HEK293 (cell line): ENCODE measurements around the gene ZSCAN30.
A peak's percentile ranks its signal among the peaks of the same experiment; 100 is the strongest.

Experiments
- BCL11B ChIP-seq: fragments of 450-650 bp; formaldehyde crosslinking; IDR thresholded peaks from 2 replicates; pipeline ENCODE4 v1.5.1; 2016; ENCODE audit warnings: low read depth, missing biosample characterization, missing genetic modification characterization
- EGR2 ChIP-seq: fragments of 450-650 bp; formaldehyde crosslinking; IDR thresholded peaks from 2 replicates; pipeline ENCODE4 v1.5.1; 2016; ENCODE audit warnings: low read depth, missing biosample characterization, missing genetic modification characterization
- ELK4 ChIP-seq: IDR thresholded peaks from 2 replicates; pipeline ENCODE4 v1.6.1; 2011; ENCODE audit warnings: mild to moderate bottlenecking, low read depth, low read length, borderline replicate concordance
- GLI4 ChIP-seq: fragments of 450-650 bp; formaldehyde crosslinking; IDR thresholded peaks from 2 replicates; pipeline ENCODE4 v1.5.1; 2016; ENCODE audit warnings: missing biosample characterization, missing genetic modification characterization
- KLF17 ChIP-seq: fragments of 450-650 bp; formaldehyde crosslinking; IDR thresholded peaks from 2 replicates; pipeline ENCODE4 v1.5.1; 2016; ENCODE audit warnings: missing biosample characterization, missing genetic modification characterization
- KLF8 ChIP-seq: fragments of 450-650 bp; formaldehyde crosslinking; IDR thresholded peaks from 2 replicates; pipeline ENCODE4 v1.5.1; 2016; ENCODE audit warnings: missing biosample characterization, missing genetic modification characterization
- OVOL3 ChIP-seq: fragments of 450-650 bp; formaldehyde crosslinking; IDR thresholded peaks from 2 replicates; pipeline ENCODE4 v1.5.1; 2016; ENCODE audit warnings: missing biosample characterization, missing genetic modification characterization
- PATZ1 ChIP-seq: fragments of 450-650 bp; formaldehyde crosslinking; IDR thresholded peaks from 2 replicates; pipeline ENCODE4 v1.5.1; 2016; ENCODE audit warnings: missing biosample characterization, missing genetic modification characterization
- REPIN1 ChIP-seq: fragments of 450-650 bp; formaldehyde crosslinking; IDR thresholded peaks from 2 replicates; pipeline ENCODE4 v1.5.1; 2017; ENCODE audit warnings: missing biosample characterization, missing genetic modification characterization, low read depth
- WT1 ChIP-seq: fragments of 450-650 bp; formaldehyde crosslinking; IDR thresholded peaks from 2 replicates; pipeline ENCODE4 v1.5.1; 2016; ENCODE audit warnings: missing biosample characterization, missing genetic modification characterization
- ZBTB49 ChIP-seq: fragments of 450-650 bp; formaldehyde crosslinking; IDR thresholded peaks from 2 replicates; pipeline ENCODE4 v1.5.1; 2016; ENCODE audit warnings: missing biosample characterization, missing genetic modification characterization, low read depth
- ZFP37 ChIP-seq: fragments of 450-650 bp; formaldehyde crosslinking; IDR thresholded peaks from 2 replicates; pipeline ENCODE4 v1.5.1; 2016; ENCODE audit warnings: missing biosample characterization, missing genetic modification characterization
- ZNF133 ChIP-seq: fragments of 450-650 bp; formaldehyde crosslinking; IDR thresholded peaks from 2 replicates; pipeline ENCODE4 v1.5.1; 2016; ENCODE audit warnings: missing biosample characterization, missing genetic modification characterization
- ZNF140 ChIP-seq: fragments of 450-650 bp; formaldehyde crosslinking; IDR thresholded peaks from 2 replicates; pipeline ENCODE4 v1.5.1; 2016; ENCODE audit warnings: missing biosample characterization, missing genetic modification characterization
- ZNF174 ChIP-seq: fragments of 450-650 bp; formaldehyde crosslinking; IDR thresholded peaks from 2 replicates; pipeline ENCODE4 v1.5.0; 2017; ENCODE audit warnings: missing biosample characterization, mild to moderate bottlenecking, missing genetic modification characterization
- ZNF175 ChIP-seq: fragments of 450-650 bp; formaldehyde crosslinking; IDR thresholded peaks from 2 replicates; pipeline ENCODE4 v1.5.1; 2016; ENCODE audit warnings: missing biosample characterization, missing genetic modification characterization
- ZNF350 ChIP-seq: fragments of 450-650 bp; formaldehyde crosslinking; IDR thresholded peaks from 2 replicates; pipeline ENCODE4 v1.5.0; 2017; ENCODE audit warnings: missing biosample characterization, mild to moderate bottlenecking, missing genetic modification characterization
- ZNF354C ChIP-seq: fragments of 450-650 bp; formaldehyde crosslinking; IDR thresholded peaks from 2 replicates; pipeline ENCODE4 v1.5.1; 2016; ENCODE audit warnings: missing biosample characterization, missing genetic modification characterization, low read depth, borderline replicate concordance
- ZNF518A ChIP-seq: fragments of 450-650 bp; formaldehyde crosslinking; conservative IDR thresholded peaks from 2 replicates; pipeline ENCODE4 v1.5.1; 2016; ENCODE audit warnings: low read depth, missing biosample characterization, missing genetic modification characterization
- ZNF629 ChIP-seq: fragments of 450-650 bp; formaldehyde crosslinking; IDR thresholded peaks from 2 replicates; pipeline ENCODE4 v1.5.1; 2017; ENCODE audit warnings: missing biosample characterization, missing genetic modification characterization
- ZNF704 ChIP-seq: fragments of 450-650 bp; formaldehyde crosslinking; IDR thresholded peaks from 2 replicates; pipeline ENCODE4 v1.5.1; 2016; ENCODE audit warnings: missing biosample characterization, missing genetic modification characterization
- ZNF791 ChIP-seq: fragments of 450-650 bp; formaldehyde crosslinking; IDR thresholded peaks from 2 replicates; pipeline ENCODE4 v1.5.1; 2016; ENCODE audit warnings: missing biosample characterization, missing genetic modification characterization
- ZNF792 ChIP-seq: fragments of 450-650 bp; formaldehyde crosslinking; IDR thresholded peaks from 2 replicates; pipeline ENCODE4 v1.5.1; 2016; ENCODE audit warnings: missing biosample characterization, missing genetic modification characterization
- ZNF843 ChIP-seq: fragments of 450-650 bp; formaldehyde crosslinking; IDR thresholded peaks from 2 replicates; pipeline ENCODE4 v1.5.1; 2016; ENCODE audit warnings: missing biosample characterization, missing genetic modification characterization
- ZSCAN23 ChIP-seq: fragments of 450-650 bp; formaldehyde crosslinking; IDR thresholded peaks from 2 replicates; pipeline ENCODE4 v1.5.1; 2016; ENCODE audit warnings: missing biosample characterization, missing genetic modification characterization
- ZSCAN4 ChIP-seq: fragments of 450-650 bp; formaldehyde crosslinking; IDR thresholded peaks from 2 replicates; pipeline ENCODE4 v1.5.1; 2017; ENCODE audit warnings: missing biosample characterization, missing genetic modification characterization

Gene ZSCAN30

GRCh38 chr18:35290094-35290735, at the start of gene ZSCAN30 (continued):
- no peak for TF ChIP-seq ZBTB49 (tag by site-specific recombination)
- 0 out of 2 replicates have a peak, but pooled peaks have one; percentile 32 for TF ChIP-seq EGR2
- no peak for TF ChIP-seq ZNF792
- TF ChIP-seq ZSCAN23 (tag by site-specific recombination) = no peak
- TF ChIP-seq GLI4 = peak; percentile 84
- no peak; the same call in 1 of the 2 replicates for TF ChIP-seq ZNF350 (tag by site-specific recombination)
- no peak for TF ChIP-seq ZSCAN4
- TF ChIP-seq ZFP37 = peak; percentile 96
- peak; percentile 67 for TF ChIP-seq PATZ1 (tag by site-specific recombination)
- peak; percentile 79 for TF ChIP-seq ZNF629 (tag by site-specific recombination)
- TF ChIP-seq ZNF843 = peak; percentile 70
- TF ChIP-seq ZNF354C = no peak
- peak; percentile 85 for TF ChIP-seq KLF17
- TF ChIP-seq ZNF174 (tag by site-specific recombination) = no peak
- no peak for TF ChIP-seq ELK4
- peak; percentile 86 for TF ChIP-seq OVOL3
- no peak for TF ChIP-seq REPIN1 (tag by site-specific recombination)
- TF ChIP-seq BCL11B = no peak
- no peak for TF ChIP-seq WT1 (tag by site-specific recombination)
- TF ChIP-seq KLF8 (tag by site-specific recombination) = peak; percentile 91
- TF ChIP-seq ZNF704 (tag by site-specific recombination) = no peak
- TF ChIP-seq ZNF140 (tag by site-specific recombination) = no peak
- peak; percentile 58 for TF ChIP-seq ZNF518A (tag by site-specific recombination)
- TF ChIP-seq ZNF791 (tag by site-specific recombination) = no peak
- no peak for TF ChIP-seq ZNF175
- no peak for TF ChIP-seq ZNF133 (tag by site-specific recombination)
